Transverse colon (tissue), 4 donors: ENCODE results near the gene ADCY6. TPM values are rescaled to one million over a fixed set of nuclear protein-coding genes. Genes with fewer than 3 reads are reported as not detected.

Experiments used
- DNase-seq: peaks from one replicate; pipeline ENCODE4 v3.0.0-alpha.2; 2019
- H3K27ac ChIP-seq, 4 donors: fragments of 200-600 bp; sonication (generic); 2 replicates each; pipeline ENCODE4 v1.5.1; 2016 to 2018; ENCODE audit warnings: inconsistent platforms in 4 of 4
- H3K27me3 ChIP-seq: fragments of 200-600 bp; sonication (generic); 2 replicates; pipeline ENCODE4 v1.5.1; 2017; ENCODE audit warnings: inconsistent platforms
- H3K36me3 ChIP-seq, 4 donors: fragments of 200-600 bp; sonication (generic); 2 replicates each; pipeline ENCODE4 v1.5.1; 2017 to 2019; ENCODE audit warnings: inconsistent platforms in 4 of 4
- H3K4me1 ChIP-seq, 4 donors: fragments of 200-600 bp; sonication (generic); 2 replicates each; pipeline ENCODE4 v1.5.1; 2017 to 2020; ENCODE audit warnings: inconsistent platforms in 4 of 4
- H3K4me3 ChIP-seq, 4 donors: fragments of 200-600 bp; sonication (generic); 1 replicate in 1 of 4; 2 replicates in 3 of 4; pipeline versions ENCODE4 v1.5.1 to v1.6.1; 2017 to 2019; ENCODE audit warnings: inconsistent platforms in 4 of 4
- H3K9me3 ChIP-seq, 2 donors: fragments of 200-600 bp; sonication (generic); 2 replicates each; pipeline ENCODE4 v1.5.1; 2017 to 2019; ENCODE audit warnings: inconsistent platforms in 2 of 2
- CTCF ChIP-seq, 5 experiments: fragments of 200-600 bp in 3 of 5; fragments of 450-650 bp in 2 of 5; sonication (generic) in 3 of 5; IDR thresholded peaks; 1 replicate in 2 of 5; 2 replicates in 3 of 5; pipeline ENCODE4 v1.5.1; 2016 to 2017; ENCODE audit warnings: antibody characterized with exemption in 5 of 5, inconsistent platforms in 3 of 5, mild to moderate bottlenecking in 2 of 5, moderate library complexity in 1 of 5
- EP300 ChIP-seq: sonication (generic); formaldehyde crosslinking; IDR thresholded peaks from one replicate; pipeline ENCODE4 v1.6.1; 2017; ENCODE audit warnings: antibody characterized with exemption, low read depth
- POLR2A ChIP-seq: fragments of 450-650 bp; IDR thresholded peaks from one replicate; pipeline ENCODE4 v1.6.1; 2016; ENCODE audit warnings: antibody characterized with exemption, mild to moderate bottlenecking, moderate library complexity
- POLR2AphosphoS5 ChIP-seq, 3 donors: sonication (generic); formaldehyde crosslinking; IDR thresholded peaks; one replicate each; pipeline ENCODE4 v1.6.1; 2016; ENCODE audit warnings: antibody characterized with exemption in 3 of 3
- WGBS, 2 donors: methylation state at CpG; one replicate each; pipeline ENCODE4 v1.1.5; 2018; ENCODE audit warnings: low coverage in 1 of 2; 5-methylcytosine and 5-hydroxymethylcytosine counted together
- in situ Hi-C, 4 donors: fragments of 200-750 bp; cut with MboI; loops; one replicate each; pipeline versions ENCODE4 v1.15.0 to v1.15.1; 2017; ENCODE audit warnings: low sequenced_read_pairs in 3 of 4, low pct_ligation_motif_present in 1 of 4, low pct_unique_long_range_greater_than_20kb in 1 of 4
- intact Hi-C: fragments of 100-400 bp; cut with DNase I; formaldehyde crosslinking; loops from one replicate; pipeline ENCODE4 v1.15.1; 2023; ENCODE audit warnings: low total_unique reads
- total RNA-seq, 4 donors: library from RNA; depleted of rRNA; stranded (reverse); fragments of >200 nt; gene quantifications; one replicate each; pipeline ENCODE4 v1.1.0, GENCODE V29; 2016

ADCY6 gene
- 100 to 1,000 TPM; 112 to 170 (median 115) TPM for total RNA-seq

GRCh38 chr12:48788854-48789775, at the start of gene ADCY6:
ADCY6 (minus strand) TSS chr12:48789089; CDS start chr12:48783434, 5,655 bp downstream.
- Histone ChIP-seq H3K27me3 (no peaks in the 10 kb centered on the region), H3K27ac (peak within 1 kb of the TSS; percentile 94 to 95 (median 94)), H3K9me3 (no peaks in the 10 kb centered on the region), H3K4me1 (peaks cover 7 to 67% (median 34%) of the 10 kb centered on the region in 4 donors), H3K36me3 (no peaks in the 10 kb centered on the region), H3K4me3 (peak within 1 kb of the TSS; percentile 88 to 99 (median 94))
- intact Hi-C loops (no loop called here), in situ Hi-C loops (no loop called here)
- 1% methylated on average over 67 of the region's 86 CpGs; no CpG with 5 or more reads in 1 of the 2 donors for WGBS, 2 donors
- DNase-seq: peak; percentile 84
- no peak for TF ChIP-seq POLR2A
- TF ChIP-seq CTCF (IDR thresholded peaks at IDR 0.05): no peak
- peak; percentile 41 to 68 (median 55) for TF ChIP-seq POLR2AphosphoS5 (IDR thresholded peaks at IDR 0.05)
- no peak for TF ChIP-seq EP300

- intact Hi-C loops (no loop called here), in situ Hi-C loops (no loop called here)
- H3K27ac ChIP-seq: no peak overlapping the region
- peaks cover 0 to 76% (median 33%) of the 10 kb centered on the region in 4 donors for H3K36me3 ChIP-seq
- DNase-seq: no peak
- H3K4me1 ChIP-seq: no peaks in the 10 kb centered on the region
- WGBS, 2 donors: 43 to 99% methylated on average over 1 to 4 of the region's 4 CpGs
- no peaks in the 10 kb centered on the region for H3K9me3 ChIP-seq
- no peak for TF ChIP-seq POLR2AphosphoS5 (IDR thresholded peaks at IDR 0.05)
- no peak for TF ChIP-seq EP300
- no peak for TF ChIP-seq CTCF (IDR thresholded peaks at IDR 0.05)
- no peak for TF ChIP-seq POLR2A
- H3K4me3 ChIP-seq: no peak overlapping the region
- no peaks in the 10 kb centered on the region for H3K27me3 ChIP-seq
These were observed 49.2 kb upstream of the ADCY6 start for GRCh38 chr12:48838048-48838447.

GRCh38 chr12:48832321-48833060, 43.6 kb upstream of the ADCY6 start:
- no peaks in the 10 kb centered on the region for H3K9me3 ChIP-seq

More at GRCh38 chr12:48832321-48833060, 43.6 kb upstream of the ADCY6 start:
- no peak for DNase-seq
- peaks cover 0 to 87% (median 36%) of the 10 kb centered on the region in 4 donors for H3K36me3 ChIP-seq
- H3K4me1 ChIP-seq: no peaks in the 10 kb centered on the region
- no peaks in the 10 kb centered on the region for H3K27me3 ChIP-seq
- 91% methylated on average over 12 of the region's 12 CpGs; no CpG with 5 or more reads in 1 of the 2 donors for WGBS, 2 donors
- intact Hi-C loops: no loop called here
- TF ChIP-seq POLR2A (no peak), CTCF (IDR thresholded peaks at IDR 0.05) (no peak), EP300 (no peak), POLR2AphosphoS5 (IDR thresholded peaks at IDR 0.05) (no peak)
- H3K27ac ChIP-seq: no peak overlapping the region
- H3K4me3 ChIP-seq: no peak overlapping the region
- in situ Hi-C loops: no loop called here
